HG03175 (cell line): ENCODE measurements around the gene SPINK4.

Experiments used
- ATAC-seq: cut with Tn5 transposase; IDR thresholded peaks from one replicate; pipeline ENCODE4 v1.9.1; 2021; ENCODE audit warnings: mild to moderate bottlenecking, moderate library complexity; ENCODE audit not compliant: unreplicated experiment

Gene SPINK4

DNA sequence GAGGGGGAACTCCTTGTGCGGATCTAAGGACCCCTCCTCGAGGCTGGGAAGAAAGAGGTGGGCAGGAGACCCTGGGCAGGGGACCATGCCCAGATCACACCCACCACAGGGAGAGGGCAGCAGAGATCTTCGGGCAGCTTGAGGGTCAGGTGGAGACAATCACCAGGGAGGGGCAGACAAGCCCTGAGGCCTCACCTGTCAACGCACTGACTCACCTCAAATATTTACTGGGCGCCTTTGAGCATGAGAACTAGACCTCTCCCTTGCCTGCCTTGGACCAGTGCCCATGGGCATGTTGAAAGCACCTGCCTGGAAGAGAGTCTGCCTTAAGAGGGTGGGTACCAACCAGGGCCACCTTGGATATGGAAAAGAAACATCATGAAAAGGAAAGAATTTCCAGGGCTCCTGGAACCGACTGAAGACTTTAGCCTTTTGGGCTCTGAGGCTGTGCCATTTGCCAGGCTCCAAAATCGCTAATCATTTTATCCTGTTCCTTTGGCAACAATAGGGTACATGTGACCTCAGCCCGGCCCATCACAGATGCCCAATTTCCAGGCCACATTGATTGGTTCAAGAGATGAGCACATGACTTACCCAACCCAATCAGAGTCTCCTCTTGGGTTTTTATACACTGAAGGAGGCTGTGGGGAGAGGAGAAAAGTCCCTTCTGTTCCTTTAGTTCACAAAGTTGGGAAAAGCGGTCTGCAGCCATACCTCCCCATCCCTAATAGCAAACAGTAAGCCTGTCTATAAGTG is 10.4 kb upstream of the SPINK4 start:
- no peak for ATAC-seq

DNA sequence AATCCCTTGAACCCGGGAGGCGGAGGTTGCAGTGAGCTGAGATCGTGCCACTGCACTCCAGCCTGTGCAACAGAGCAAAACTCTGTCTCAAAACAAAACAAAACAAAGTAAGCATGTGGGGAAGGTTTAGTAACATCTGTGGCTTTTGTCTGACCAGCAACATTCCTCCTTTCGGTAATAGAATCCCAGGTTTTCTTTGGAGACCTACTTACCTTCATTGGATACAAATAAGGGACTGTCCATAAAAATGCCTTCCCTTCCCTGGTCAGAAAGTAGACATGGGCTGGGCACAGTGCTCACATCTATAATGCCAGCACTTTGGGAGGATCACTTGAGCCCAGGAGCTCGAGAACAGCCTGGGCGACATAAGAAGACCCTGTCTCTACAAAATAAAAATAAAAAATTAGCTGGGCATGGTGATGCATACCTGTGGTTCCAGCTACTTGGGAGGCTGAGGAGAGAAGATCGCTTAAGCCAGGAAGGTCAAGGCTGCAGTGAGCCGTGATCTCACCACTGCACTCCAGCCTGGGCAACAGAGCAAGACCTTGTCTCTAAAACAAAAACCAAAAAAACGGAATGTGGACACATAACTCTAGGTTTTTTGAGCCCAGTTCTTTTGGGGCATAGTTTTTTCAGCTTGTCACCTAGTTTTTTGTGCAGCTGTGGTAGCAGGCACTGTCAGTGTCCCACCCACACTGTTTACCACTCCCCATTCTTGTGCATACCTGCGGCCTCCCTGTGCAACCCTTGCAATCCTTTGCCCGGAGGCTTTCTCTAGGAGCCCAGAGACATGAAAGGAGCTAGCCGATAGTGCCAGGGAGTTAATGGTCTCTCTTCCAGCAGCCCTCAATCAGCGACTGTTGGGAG is 9.0 kb upstream of the SPINK4 start:
- ATAC-seq: no peak

DNA sequence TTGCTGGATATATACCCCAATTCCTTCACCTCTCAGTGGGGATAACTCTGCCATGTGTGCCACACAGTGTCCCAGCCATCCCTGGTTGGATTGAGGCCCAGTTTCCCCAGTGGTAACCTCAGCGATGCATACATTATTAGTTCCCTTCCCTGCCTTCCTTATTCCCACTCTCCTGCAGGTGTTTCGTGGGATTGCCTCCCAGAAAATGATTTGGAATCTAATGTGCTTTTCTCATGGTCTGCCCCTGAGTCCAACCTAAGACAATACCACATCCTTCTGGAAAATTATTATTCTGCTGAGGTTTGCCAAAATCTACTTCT is 8.4 kb upstream of the SPINK4 start:
- ATAC-seq: no peak

DNA sequence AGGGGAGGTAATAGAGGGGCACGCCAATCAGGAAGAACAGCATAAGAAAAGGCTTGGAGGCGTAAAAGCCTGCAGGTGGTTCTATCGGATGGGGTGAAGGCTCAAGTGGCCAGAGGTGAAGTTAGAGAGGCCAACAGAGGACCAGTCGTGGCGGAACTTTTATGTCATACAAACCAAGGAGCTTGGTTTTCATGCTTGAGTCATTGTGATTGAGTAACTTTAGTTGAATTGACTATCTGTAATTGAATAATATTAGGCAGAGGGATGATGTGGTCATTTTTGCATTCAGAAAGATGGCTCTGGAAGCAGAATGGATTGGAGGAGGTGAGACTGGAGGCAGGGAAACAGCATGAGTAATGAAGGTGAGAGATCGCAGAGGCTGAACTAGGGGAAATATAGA is 7.2 kb upstream of the SPINK4 start:
- ATAC-seq: no peak

DNA sequence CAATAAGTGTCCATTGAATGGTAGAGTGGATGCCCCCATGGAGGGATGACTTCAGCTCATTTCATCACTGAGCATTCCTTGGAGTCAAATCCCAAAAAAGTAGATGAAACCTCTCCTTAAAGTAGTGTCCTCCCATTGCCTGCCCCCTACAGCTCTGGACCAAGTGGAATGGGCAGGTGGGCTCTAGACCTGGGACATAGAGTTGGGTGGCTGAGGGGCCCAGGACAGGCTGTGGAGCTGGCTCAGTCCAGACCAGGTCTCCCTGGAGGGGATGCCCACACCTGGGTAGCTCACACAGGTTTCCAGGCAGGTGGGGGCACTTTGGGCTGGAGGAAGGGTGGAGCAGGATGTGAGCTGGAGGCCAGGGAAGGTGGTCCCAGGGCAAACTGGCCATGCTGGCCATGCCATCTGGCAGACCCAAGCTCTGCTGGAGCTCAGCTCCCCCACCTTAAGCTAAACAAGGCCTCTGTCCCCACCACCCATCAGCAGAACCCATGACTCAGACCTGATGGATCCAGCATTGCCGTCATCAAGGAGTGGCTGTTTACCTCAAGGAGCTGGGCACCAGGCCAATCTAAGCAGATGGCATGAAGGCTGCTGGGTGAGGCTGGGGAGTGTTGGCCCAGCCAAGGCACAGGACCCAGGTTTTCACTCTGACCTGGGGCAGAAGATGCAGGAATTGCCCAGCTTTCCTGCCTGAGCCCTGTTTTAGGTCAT is 6.2 kb upstream of the SPINK4 start:
- no peak for ATAC-seq

DNA sequence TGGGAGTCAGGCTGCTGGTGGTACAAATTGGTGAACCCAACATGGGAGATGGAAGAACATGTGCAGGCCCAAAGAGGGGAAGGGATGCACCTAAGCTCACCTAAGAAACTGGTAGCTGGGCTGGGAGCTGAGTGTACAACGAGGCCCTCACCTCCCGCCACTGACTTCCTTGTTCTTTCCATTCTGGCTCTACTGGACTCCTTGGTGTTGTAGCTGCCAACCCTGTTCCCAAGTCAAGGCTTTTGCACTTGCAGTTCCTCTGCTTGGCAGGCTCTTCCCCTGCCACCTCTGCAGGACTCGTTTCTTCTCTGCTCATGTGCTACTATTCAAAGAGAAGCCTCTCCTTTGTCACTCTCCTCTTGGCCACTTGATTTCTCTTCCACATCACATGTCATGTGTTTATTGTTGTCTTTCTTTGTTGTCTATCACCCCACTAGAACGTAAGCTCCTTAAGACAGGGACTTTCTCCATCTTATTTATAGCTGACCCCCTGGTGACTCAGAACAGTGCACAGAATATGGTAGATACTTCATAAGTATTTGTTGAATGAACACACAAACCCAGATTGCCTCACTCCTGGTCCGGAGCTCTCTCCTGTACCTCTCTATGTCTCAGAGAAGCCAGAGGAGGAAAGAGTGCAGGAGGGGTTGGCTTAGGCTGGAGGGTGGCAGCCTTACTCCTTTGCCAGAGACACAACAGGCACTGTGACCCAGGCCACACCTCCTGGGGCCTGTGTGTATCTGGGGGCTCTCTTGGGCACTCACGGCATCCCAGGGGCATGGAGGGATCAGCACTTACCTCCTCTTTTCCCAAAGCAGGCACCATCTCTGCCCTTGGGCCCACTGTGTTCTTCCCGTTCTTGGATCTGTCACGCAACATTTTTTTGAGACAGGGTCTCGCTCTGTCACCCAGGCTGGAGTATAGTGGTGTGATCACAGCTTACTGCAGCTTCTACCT is 5.2 kb upstream of the SPINK4 start:
- no peak for ATAC-seq

DNA sequence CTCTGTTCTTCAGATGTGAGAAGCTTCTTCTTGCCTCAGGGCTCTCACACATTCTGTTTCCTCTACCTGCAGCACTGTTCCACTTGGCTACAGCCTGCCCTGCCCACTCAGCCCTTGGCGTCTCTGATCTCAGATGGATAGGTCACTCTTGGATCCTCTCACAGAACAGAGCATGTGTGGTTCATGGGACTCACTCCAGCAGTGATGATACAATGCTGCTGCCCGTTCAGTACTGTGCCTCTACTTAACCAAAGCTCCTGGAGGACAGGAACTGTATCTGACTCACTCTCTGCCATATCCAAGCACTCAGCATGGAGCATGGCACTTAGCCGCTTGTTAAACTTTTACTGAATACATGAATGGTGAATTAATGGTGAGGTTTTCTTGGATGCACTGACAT is 3.4 kb upstream of the SPINK4 start:
- ATAC-seq: no peak

DNA sequence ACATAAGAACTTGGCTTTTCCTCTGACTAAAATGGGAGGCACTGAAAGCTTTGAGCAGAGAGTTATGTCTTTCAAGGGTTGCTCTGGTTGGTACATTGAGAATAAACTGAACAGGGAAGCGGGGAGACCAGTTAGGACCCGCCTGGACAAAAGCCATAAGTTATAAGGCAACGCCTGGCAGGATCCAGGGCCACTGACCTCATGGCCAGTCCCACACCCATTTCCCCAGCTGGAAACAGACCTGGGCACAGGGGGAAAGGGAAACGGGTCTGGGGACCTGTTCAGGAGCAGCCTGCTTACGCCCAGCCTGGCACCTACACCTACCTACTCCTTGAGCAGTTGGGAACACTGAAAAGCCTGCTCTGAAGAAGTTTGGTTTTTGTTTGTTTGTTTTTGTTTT is 1.3 kb downstream of the SPINK4 start:
- no peak for ATAC-seq

DNA sequence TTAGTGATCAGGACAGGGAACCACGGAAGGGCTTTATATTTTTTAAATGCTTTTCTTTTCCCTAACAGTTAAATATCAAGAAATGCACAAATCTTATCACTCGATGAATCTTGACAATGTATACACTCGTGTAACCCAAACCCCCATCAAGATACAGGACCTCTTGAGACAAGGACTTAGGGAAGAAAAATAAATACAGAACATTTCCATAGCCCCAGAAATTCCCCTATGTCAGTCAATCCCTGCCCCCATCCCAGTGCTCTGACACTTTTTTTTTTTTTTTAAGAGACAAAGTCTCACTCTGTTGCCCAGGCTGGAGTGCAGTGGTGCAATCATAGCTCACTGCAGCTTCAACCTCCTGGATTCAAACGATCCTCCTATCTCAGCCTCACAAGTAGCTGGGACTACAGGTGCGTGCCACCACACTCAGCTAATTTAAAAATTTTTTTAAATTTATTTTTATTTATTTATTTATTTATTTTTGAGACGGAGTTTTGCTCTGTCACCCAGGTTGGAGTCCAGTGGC is 2.7 kb downstream of the SPINK4 start:
- ATAC-seq: no peak

DNA sequence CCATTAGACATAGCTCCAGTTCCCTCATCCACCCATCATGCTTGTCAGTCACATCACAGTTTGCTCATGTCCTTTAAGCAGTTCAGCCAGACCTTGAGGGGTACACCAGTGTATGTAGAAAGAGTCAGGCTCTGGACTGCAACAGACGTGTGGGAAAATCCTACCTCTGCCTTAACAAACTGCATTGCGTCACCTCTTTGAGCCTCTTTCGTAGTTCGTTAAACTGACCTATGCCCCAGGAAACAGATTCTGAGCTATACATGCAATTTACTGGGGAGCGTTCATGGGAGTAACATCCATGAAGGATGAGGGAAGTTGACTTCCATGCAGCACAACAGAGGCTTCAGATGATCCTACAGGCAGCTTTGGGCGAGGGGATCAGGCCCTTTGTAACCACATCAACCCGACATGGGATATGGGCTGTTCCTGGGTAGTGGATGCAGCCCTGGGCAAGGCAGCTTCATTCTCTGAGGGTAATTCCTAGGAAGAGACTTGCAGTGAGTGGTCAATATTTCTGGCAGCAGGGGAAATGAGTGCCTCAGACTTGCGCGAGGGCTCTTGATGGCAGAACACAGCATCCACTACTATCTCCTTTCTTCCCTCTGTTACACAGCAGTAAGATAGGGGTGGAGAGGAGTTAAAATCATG is 4.3 kb downstream of the SPINK4 start:
- ATAC-seq: no peak

DNA sequence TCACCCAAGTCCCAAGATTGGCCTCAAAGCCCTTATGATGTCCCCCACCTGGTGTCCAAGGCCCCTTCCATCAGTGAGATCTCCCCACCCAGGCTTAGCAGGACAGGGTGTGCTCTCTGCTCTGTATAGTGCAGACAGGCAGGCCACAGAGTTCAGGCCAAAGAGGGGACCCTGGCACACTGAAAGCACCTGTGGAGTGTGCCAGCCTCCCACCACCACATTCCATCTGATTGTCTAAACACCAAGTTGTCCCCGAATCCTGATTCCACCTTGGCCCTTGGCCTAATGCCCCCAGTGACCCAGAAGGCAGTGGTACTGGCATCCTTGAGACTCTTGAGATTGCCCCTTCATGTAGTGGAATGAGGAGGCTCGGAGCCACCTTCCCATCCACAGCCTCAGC is 5.4 kb downstream of the SPINK4 start:
- no peak for ATAC-seq

DNA sequence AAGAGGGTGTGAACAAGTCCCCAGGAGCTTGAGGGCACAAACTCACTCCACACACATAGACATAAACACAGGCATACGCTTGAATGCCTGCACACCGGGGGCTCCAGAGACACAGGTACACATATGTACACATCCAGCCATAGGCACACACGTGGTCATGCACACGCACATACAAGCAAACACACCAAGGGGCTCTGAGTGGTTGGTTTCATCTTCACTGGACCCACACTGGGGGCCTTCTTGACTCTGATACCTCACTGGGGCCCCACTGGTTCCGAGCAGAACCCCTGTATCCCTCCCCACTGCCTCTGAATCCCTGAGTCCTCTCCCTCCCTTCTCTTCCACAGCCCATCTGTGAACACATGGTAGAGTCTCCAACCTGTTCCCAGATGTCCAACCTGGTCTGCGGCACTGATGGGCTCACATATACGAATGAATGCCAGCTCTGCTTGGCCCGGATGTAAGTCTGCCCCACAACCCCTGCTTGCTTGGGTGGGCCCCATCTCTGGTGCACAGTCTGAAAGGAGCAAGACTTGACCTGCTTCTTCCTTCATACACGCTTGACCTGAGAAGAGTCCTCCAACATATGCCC is 6.4 kb downstream of the SPINK4 start:
- no peak for ATAC-seq

DNA sequence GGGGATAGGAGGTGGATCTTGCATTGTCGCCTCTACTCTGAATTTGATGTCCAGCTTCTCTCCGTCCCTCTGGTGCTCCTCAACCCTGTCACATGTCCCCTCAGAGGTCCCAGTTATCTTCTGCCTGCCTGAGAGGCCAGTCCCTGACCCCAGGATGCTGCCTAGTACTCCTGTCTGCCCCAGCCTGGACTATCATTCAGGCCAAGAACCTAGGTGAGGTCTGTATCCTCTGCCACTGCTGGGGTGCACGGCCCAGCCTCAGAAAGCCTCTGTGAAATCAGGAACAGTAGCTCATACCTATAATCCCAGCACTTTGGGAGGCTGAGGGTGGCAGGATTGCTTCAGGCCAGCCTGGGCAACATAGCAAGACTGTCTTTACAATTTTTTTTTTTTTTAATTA is 8.6 kb downstream of the SPINK4 start:
- ATAC-seq: no peak

DNA sequence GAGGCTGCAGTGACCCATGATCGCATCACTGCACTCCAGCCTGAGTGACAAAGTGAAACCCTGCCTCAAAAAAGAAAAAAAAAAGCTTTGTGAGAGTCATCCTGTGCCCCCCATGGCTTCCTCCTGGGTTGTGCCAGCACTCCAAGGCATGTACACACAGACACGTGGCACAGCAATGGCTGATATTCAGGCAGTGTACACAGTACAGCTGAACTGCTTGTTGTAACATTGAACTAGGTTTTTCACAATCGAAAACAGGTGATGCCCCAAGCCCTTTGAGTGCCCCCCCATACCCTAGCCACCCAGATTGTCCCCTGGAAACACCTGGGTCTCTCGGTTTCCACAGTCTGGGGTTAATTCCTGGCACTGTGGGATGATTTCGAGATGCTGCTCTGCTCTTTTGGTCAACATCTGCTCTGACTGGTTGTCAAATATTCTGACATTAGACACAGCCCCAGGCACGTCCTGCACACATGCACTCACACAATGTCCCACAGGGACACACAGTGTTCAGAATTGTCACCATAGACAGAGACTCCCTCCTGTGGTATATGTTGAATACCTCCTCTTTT is 9.2 kb downstream of the SPINK4 start:
- ATAC-seq: peak; percentile 57

DNA sequence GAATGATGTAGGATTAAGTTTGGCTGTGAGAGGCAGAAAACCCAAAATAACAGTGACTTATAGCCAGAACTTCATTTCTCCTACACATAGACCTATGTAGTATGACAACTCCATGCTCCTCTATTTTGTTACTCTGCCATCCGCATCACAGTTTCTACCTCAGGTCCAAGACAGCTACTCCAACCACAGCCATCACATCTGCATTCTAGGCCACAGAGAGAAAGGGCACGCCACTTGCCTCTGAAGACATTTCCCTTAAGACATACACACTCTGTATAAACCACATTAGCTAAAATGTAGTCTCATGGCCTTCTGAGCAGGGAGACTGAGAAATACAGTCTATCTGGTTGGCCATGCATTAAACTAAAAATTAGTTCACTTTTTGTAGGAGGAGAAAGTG is 10.0 kb downstream of the SPINK4 start:
- ATAC-seq: no peak

DNA sequence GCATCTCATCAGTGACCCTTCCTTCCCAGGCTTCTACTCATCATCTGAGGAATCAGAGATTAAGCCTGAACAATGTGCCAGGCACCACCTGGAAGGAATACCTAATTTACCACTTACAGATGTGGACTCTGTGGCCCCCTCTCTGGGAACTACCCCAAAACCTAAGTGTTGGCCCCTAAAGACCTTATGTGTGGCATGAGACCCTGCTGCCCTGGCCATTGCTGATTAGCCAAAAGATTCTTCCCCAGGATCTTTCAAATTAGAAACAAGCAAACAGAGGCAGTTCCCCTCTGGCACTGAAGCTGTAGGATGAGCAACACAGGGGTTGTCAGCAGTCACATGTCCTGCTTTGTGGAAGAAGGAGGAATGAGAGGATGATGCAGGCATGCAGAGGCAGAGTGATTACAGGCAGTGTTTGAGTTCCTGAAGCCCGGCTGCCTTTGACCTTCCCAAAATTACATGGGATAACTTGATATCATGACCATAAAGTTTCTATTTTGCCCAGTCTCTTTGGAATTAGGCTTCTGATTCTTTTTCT is 10.6 kb downstream of the SPINK4 start:
- no peak for ATAC-seq

DNA sequence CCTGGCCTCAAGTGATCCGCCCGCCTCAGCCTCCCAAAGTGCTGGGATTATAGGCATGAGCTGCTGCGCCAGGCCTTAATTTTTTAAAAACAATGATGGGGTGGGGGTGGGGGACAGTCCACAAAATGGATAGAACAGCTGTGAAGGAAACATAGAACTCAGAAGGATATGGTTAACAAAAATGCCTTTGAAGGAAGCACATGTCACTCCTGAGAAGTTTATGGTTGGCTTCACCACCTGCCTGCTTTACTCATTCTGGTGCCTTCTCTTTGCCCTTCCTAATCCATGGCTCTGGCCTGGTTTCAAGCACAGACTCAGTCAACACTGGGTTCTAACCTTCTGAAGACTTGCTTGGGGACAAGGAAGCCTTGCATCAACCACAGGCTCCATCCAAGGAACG is 14.2 kb downstream of the SPINK4 start:
- ATAC-seq: no peak

DNA sequence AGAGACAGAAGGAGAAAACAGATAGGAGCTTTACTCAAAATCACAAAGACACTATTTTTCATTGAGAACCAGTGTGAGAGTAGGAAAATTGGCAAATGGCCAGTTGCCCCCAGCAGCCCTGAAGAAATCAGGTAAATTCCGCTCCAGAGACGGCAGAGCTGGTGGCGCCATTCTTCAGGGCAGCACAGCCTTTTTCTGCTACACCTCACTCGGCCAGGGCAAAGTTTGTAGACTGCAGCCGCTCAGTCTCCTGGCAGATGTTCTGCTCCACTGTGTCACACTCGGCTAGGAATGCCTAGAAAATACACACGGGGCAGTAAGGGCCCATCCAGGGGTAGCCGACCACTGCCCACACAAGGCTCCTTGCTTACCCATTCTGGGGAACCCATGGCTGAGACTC is 15.0 kb downstream of the SPINK4 start:
- ATAC-seq: no peak

DNA sequence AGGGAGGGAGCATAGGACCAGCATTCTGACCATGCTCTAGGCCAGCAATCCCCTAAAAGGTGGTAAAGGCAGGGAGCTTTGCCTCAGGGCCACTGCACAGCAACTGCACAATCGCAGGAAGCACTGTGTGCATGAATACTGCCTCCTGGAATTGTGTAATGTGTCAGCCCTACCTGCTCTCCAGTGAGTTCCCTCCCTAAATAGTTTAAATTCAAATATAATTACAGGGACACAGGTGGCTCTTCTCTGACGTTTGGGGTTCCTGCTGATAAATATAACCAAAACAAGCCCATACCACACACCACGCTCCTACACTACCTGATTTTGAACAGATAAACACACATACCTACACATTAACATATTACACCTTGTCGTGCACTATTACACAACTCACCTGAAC is 15.5 kb downstream of the SPINK4 start:
- ATAC-seq: no peak
